ENCODE data around the gene DLGAP1.
"Not testable (repeated sequence)": the region's sequence is repeated elsewhere in the genome, so short reads cannot be mapped to it uniquely, and the experiment has no call there.

The DLGAP1 gene

DNA sequence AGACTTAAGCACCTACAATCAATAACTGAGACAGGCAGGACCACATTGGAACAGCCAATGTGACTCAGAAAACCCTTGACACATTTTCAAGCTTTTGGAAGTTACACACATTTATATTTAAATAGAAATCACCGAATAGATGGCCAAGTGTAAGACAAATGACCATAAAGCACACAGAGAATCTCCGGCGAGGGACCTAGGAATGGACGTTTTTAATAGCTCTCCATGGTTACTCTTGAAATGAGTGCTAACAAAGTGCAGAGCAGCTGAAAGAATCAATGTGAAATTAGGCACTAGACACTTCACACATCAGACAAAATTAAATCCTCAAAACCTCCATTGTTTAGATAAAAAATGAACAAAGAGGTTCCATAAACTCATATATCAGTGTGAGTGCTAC lies 376.9 kb downstream of the DLGAP1 start:
- DNase-seq (ENCODE audit: low read depth), result no peak

DNA sequence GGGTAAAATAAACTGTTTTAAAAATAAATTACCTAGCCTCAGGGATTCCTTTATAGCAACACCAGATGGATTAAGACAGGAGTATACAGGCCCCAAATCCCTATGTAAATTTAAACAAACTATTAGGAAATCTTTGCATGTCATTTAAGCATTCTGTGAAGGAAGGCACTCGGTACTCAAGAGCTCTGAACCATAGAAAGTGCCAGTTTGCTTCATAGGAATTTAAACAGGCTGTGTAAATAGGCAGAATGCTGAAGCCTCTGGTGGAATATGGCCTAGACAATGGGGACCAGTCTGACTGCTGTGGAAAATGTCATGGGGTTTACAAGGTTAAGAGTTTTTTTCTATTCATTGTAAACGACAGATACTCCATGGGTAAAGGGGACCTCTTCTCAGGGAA lies 377.4 kb downstream of the DLGAP1 start:
- DNase-seq (ENCODE audit: low read depth), result no peak

DNA sequence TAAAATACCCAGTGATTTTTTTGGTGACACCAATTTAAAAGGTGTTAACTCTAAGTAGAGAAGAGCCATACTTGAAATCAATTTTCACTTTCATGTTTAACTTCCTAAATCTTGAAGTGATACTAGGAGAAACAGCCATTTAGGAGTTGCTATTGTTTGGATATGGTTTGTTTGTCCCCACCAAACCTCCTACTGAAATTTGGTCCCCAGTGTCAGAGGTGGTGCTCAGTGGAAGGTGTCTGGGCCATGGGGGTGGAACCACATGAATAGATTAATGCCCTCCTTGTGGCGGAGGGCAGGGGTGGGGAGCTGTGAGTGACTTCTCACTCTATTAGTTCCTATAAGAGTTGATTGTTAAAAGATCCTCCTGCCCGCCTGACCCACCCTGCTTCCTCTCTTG lies 377.9 kb downstream of the DLGAP1 start:
- no peak for DNase-seq (ENCODE audit: low read depth)

DNA sequence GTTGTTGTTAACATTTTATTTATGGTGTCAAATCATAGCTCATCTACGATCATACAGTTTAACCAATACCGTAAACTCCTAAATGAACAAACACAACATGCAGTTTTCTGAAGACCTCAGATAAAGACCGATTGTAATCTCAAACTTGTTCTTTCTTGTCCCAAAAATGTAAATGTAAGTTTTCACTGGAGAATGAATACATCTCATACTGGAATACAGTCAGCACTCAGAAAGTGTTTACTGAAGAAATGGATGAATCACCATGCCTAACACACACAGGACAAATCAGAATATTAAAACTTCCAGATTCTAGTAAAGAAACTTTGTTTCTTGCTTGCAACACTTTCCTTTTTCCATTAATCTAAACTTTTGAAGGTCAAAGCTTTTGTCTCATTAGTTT lies 380.5 kb downstream of the DLGAP1 start:
- DNase-seq (ENCODE audit: low read depth), result no peak

DNA sequence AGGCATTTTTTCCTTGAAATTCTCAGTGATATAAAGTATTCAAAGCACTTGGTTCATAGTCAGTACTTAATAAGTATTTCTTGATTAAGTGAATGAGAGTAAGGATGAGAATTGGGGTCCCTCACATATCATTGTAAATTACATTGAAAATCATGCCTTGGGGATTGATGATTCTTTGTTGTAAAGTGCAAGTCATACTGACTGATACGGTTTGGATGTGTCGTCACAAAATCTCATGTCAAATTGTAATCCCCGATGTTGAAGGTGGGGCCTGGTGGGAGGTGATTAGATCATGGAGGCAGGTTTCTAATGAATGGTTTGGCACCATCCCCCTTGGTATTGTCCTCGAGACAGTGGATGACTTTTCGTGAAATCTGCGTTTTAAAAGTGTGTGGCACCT lies 385.9 kb downstream of the DLGAP1 start:
- no peak for DNase-seq (ENCODE audit: low read depth)

DNA sequence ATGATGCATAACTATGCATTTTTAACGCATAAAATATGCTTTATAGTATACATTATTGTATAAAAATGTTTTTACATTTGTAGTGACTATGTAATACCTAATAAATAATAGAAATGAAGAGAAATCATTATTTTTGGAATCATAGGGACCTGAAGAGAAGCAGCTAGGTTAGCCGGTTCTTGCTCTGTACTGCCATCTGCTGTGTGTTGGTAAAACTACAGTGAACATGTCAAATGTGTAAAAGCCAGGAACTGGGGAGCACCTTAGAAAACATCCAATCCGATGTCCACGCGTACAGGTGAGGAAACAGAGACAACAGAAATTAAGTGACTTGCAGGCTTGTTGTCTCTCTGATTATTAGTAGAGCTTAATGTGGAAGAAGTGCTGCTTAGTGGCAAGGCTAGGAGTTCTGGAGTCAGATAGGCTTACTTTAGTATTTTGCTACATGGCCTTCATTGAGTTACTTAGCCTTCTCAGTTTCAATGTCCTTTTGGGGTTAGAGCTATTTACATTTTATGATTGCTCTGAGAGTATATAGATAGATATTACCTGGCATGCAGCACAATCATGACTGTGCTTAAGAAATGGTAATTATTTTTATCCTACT lies 386.5 kb downstream of the DLGAP1 start:
- DNase-seq (ENCODE audit: low read depth), result peak; percentile 10

DNA sequence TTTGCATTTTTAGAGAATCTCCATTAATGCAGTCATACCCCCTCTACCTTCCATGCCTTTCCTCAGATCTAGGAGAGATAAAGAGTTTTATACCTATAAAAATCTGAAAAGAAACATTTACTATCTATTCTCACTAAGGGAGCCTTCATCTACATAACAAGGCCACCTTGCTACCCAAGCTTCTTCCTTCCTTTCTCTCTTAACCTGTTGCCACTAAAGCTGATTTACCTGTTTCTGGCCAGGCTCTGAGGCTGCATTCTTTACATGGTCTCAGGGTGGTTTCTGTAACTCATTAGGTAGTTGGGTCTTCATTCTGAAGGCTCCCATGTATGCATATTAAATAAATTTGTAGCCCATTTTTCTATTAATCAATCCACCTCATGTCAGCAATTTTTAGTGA lies 391.6 kb downstream of the DLGAP1 start:
- no peak for DNase-seq (ENCODE audit: low read depth)

DNA sequence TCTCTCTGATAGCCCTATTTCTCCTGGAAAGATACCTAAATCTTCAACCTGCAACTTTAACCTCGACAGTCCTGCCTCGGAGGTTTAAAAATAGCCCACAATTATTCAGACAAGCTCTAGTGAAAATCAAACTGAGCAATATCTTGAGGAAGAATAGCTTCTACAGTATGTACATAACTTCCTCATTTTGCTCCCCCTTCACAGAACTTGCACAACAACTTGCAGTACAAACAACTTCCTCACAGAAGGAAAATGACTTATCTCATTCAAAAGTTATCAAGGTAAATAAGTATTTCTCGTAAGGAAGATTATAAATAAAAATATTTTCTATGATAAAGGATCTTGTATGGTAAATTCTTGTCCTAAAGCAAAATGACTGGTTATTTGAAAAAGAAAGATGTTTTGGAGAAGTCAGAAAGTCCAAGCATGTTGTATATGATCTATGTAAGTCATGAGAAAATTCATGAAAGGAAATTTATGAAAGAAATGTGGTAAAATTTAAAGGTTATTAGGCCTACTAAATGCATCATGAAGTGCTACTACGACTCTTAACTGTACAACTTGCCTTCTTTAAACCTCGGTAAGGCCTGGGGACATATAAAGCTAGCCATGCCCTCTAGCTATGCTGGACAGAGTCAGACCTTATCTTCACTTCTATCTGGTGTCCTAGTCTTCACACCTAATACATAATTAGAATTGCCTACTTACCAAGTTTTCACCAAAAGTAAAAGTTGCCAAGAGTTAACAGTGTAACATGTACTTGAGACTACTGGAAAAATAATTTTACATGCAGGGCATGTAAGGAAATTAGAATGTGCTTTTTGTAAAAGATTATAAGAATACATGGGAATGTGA lies 394.5 kb downstream of the DLGAP1 start:
- no peak for DNase-seq (ENCODE audit: low read depth)

DNA sequence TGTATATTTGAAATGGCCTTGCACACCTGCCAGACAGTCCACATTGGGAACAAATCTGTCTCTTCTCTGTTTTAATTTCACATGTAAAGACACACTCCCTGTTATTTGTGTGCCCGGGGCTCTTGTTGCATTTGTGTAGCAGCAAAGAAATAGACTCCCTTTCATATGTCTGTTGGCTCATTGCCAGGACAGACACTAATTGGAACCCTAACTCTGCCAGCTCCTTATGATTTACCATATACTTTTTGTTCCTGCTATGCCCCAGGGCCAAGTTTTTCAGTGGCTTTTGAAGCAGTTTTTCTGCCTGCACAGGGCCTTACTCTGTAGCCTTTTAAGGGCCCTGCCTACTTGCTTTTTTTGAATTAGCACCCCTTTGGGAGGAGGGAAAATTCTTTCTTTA lies 396.9 kb downstream of the DLGAP1 start:
- DNase-seq (ENCODE audit: low read depth), result no peak

DNA sequence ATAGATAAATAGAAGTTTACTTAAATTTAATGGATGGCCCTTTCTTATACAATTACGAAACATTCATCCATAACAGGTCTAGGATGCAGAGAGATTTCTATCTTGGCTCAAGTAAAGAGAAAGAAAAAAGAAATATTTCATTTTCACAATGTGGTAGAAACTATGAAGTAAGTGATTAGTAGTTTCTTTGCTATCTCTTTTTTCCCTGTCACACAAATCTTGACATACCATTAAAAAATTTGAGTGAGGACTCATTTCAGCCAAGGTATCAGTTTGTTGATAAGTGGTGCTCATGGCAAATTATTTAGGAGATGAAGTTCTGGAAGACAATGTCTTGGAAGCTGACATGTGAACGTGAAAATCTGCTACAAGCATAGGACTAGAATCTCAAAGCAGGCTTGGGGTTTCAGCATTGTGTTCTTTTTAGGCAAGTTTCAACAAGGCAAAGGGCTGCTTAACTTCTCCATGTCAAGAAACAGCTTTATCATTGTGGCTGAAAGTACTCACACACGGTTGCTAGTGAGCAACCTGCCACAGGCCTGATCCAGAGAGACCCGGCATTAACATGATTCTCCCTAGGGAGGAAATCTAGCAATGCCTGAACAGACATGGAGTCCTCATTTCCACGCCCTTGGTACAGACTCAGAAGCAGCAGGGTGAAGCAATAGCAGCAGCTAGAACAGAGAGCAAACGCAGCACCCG lies 414.6 kb downstream of the DLGAP1 start:
- DNase-seq (ENCODE audit: low read depth), result no peak

DNA sequence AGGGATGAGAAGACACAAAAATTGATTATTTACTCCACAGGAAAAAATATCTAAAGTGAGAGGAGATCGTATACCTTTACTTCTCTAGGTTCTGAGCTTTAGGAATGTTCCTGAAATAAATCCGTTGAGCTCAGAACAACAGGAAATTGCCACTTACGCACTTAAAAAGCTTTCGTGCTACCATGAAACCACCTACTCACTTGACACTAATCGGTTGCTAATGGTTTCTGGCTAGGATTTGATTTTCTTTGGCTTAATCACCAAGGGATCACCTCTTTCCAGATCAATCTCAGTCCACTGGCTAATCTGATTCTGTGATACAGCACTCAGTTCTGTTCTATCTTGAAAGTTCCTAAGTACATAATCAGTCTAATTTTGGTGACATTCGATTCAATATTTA lies 419.6 kb downstream of the DLGAP1 start:
- no peak for DNase-seq (ENCODE audit: low read depth)

DNA sequence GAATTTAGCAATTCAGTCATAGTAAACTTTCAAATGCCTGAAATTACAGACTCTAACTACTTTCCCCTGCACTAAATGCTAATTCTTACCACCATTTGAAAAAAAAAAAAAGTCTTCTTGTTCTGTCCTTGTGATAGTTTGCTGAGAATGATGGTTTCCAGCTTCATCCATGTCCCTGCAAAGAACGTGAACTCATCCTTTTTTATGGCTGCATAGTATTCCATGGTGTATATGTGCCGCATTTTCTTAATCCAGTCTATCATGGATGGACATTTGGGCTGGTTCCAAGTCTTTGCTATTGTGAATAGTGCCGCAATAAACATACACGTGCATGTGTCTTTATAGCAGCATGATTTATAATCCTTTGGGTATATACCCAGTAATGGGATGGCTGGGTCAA lies 420.3 kb downstream of the DLGAP1 start:
- DNase-seq (ENCODE audit: low read depth), result not testable (repeated sequence)

DNA sequence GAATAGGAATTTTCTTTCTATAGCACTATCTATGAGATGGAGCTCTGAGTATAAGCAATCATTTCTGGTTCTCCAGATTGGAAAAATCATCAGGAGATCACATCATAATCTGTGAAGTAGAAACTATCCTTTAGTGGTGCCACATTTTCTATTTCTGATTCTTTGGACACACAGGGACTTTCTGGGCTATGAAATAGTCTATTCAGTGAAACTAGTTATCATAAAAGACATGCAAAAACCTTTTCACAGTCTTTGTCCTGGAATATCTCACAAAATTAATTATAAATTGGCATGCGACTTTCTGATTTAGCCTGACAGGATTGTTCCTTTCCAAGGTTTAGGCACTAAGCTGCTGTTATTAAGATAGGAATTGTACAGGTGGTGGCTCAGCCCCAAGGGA lies 428.6 kb downstream of the DLGAP1 start:
- DNase-seq (ENCODE audit: low read depth), result no peak

DNA sequence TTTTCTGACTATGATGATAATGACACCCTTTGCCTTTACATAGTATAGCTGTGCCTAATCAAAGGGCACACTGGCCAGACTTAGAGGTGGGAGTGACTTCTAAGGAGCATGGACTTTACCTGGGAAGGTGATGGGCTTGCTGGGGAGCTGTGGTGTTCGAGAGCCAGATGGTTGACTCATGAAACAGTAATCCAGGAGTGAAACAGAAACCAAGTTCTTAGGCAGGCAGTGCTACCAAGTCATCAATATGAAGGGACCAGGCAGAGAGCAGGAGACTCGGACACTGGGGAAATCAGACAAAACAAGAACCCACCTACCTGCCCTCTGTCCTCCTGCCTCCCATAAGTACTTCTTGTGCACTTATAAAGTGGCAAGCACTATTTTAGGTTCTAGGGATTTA lies 430.4 kb downstream of the DLGAP1 start:
- no peak for DNase-seq (ENCODE audit: low read depth)

DNA sequence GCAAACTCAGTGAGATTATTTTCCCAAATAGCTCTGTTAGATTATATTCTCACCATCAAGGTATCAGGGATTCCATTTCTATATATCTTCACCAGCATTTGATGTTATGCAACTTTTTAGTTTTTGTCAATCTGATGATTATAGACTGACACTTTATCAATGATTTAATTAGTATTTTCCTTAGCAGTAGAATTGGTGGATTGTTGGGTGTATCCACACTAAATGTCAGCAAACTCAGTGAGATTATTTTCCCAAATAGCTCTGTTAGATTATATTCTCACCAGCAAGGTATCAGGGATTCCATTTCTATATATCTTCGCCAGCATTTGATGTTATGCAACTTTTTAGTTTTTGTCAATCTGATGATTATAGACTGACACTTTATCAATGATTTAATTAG lies 432.4 kb downstream of the DLGAP1 start:
- not testable (repeated sequence) for DNase-seq (ENCODE audit: low read depth)

DNA sequence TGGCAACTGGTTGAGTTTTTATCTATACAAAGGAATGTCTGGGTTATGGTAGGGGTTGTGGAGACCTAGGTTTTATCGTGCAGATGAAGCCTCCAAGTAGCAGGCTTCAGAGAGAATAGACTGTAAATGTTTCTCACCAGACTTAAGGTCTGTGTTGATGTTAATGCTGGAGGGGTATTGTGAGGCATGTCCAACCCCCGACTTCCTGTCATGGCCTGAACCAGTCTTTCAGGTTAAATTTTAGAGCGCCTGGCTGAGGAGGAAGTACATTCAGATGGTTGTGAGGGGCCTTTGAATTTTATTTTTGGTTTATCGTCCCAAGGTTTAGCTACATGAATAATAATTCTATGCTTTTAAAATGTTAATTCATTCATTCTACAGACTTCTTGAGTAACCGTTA lies 435.1 kb downstream of the DLGAP1 start:
- no peak for DNase-seq (ENCODE audit: low read depth)

DNA sequence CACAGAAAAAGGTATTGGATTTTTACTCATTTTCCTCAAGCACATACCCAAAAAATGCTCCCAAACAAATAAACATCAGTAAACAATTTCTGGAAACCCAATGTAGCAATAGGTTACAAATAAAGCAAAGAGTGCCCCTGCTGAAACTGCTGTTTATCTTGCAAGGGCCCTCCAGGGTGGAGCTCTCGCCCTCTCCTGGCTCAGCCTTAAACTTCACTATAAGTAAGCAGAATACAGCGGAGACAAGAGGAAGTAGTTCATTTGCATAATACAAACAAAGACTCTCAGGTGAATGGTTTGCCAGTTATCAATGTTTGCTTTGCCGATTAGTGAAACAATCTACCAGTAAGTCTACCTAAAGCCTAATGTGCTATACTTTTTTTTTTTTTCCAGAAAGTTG lies 437.6 kb downstream of the DLGAP1 start:
- no peak for DNase-seq (ENCODE audit: low read depth)

DNA sequence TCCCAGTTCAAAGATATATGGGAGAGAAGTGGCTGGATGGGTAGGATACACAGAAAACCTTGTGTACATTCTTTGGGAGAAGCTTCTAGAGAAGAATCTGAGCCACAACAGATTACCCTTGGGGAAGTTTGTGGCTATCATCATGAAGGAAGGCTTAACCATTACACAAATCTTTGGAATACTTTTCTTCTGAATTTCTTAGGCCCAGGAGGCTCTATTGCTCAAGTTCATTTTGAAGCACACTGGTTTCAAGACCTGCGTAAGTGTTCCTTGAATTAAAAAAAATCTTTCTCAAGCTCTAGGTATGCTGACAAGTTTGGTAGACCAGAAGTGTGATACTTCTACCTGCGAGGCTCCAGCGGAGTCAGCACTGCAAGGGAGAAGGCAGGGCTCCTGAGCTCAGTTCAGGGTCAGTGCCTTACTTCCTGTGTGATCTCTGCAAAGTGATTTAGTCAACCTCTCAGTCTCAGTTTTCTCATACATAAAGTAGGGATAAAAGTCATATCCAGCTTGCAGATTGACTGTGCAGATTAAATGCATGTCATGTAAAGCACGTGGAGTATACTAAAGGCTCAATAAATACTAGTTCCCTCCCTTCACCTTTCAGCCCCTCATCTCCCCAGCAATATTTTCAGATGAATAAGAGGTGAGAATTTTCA lies 438.6 kb downstream of the DLGAP1 start:
- DNase-seq (ENCODE audit: low read depth), result no peak

DNA sequence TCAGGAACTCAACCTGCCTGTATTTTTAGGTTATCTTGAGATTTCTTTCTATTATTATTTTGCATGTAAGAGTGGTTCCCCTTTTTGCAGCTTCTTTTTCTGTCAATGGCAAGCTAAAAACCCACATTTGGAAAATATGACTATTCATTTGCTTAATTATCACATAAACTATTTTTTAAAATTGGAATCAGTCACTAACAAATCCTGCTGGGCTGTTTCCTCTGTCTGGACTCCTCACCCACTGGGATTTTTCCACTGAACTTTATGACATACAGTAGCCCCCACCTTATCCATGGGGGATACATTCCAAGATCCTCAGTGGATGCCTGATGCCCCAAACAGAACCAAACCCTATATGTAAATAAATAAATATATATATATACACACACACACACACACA lies 447.3 kb downstream of the DLGAP1 start:
- no peak for DNase-seq (ENCODE audit: low read depth)

DNA sequence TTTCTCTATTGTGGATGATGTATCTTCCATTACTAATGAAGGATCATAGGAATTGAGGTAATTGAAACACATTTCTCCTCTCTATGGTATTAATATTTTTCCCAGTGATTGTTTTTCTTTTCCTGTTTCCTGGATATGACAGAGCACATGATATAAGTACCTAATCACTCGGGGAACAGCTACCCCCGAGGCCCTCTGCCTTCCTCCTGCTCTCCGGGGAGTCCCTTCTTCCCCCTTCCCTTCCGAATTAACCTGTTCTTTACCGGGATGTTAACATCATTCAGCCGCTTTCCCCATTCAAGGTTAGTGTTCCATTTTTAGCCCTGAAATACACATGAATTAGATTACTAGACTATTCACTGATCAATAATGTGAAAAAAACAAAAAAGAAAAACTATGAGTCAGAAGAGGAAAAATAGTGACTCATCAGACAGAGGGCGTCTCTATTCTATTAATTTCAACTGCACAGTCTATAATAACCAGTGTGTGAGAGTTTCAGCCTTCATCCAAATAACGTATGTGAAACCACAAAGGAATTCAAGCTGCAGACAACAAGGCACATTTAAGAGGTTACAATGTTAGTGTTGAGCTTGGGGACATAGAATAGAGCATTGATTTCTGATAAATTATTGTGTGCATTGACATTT lies 450.8 kb downstream of the DLGAP1 start:
- no peak for DNase-seq (ENCODE audit: low read depth)

DNA sequence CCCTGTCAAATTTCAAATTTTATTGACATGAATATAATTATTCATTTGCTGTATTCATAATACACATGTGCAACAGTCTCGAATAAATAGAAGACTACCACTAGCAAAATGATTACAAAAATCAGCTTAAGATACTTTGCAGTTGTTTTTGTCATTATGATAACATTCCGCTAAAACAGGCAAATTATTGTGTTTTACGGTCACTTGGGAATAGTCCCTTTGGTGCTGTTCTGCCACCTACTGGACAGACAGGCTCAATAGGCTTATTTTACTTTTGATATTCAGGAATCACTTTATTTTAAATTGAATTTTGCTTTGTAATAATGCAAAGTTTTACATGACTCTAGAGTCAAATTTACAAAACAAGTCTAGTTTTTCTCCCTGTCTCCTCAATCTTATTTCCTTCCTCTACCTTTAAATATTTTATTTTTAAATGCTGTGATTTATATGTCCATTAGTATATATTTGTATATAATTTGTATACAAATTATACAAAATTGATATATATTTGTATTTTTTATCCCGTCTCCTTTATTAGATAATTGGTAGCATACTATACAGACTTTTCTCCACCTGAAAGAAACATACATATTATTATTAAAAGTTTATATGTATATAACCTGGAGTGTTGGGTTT lies 456.3 kb downstream of the DLGAP1 start:
- DNase-seq (ENCODE audit: low read depth), result no peak

Measured in T follicular helper cell (primary cell).